HEK293 (cell line): Measurements from ENCODE around the gene PANX1.

Experiments
- CTCF ChIA-PET: fragments of 350-600 bp; formaldehyde crosslinking; extraction: SDS; loops from one replicate; lab custom pipeline; 2021; ENCODE audit warnings: antibody characterized with exemption; lab: Yijun Ruan, JAX
- POLR2A ChIA-PET: fragments of 300-600 bp; formaldehyde crosslinking; extraction: SDS; loops from one replicate; lab custom pipeline; 2020; ENCODE audit warnings: antibody characterized with exemption, inconsistent platforms; lab: Yijun Ruan, JAX
- H3K27ac ChIP-seq: fragments of 200-500 bp; sonication (Bioruptor generic); 2 replicates; pipeline ENCODE4 v1.5.1; 2014; ENCODE audit warnings: low read depth, low read length, control low read depth, inconsistent platforms; ENCODE audit errors: extremely low read depth
- H3K36me3 ChIP-seq, 2 experiments: fragments of 200-500 bp in 1 of 2; sonication (Bioruptor generic) in 1 of 2; 1 replicate in 1 of 2; 2 replicates in 1 of 2; pipeline ENCODE4 v1.5.1; 2014 to 2017; ENCODE audit warnings: inconsistent platforms in 2 of 2, low read length in 2 of 2; ENCODE audit not compliant: control insufficient read depth in 2 of 2, insufficient read depth in 1 of 2
- H3K4me1 ChIP-seq: fragments of 200-500 bp; sonication (Bioruptor generic); 2 replicates; pipeline ENCODE4 v1.5.1; 2014; ENCODE audit warnings: mild to moderate bottlenecking, low read length, inconsistent platforms; ENCODE audit not compliant: control insufficient read depth, insufficient read depth
- H3K4me3 ChIP-seq: 2 replicates; pipeline ENCODE4 v1.5.1; 2011; ENCODE audit warnings: low read depth, mild to moderate bottlenecking, control low read depth, low read length, moderate library complexity
- H3K9me3 ChIP-seq: fragments of 200-500 bp; sonication (Bioruptor generic); 2 replicates; pipeline ENCODE4 v1.5.1; 2014; ENCODE audit warnings: low read depth, low read length, inconsistent platforms; ENCODE audit not compliant: control insufficient read depth, insufficient read depth
- BCL11A ChIP-seq: fragments of 450-650 bp; formaldehyde crosslinking; IDR thresholded peaks from 2 replicates; pipeline ENCODE4 v1.5.1; 2016; ENCODE audit warnings: low read depth, missing biosample characterization, missing genetic modification characterization
- ELK4 ChIP-seq: IDR thresholded peaks from 2 replicates; pipeline ENCODE4 v1.6.1; 2011; ENCODE audit warnings: mild to moderate bottlenecking, low read depth, low read length, borderline replicate concordance
- GLI2 ChIP-seq: fragments of 450-650 bp; formaldehyde crosslinking; IDR thresholded peaks from 2 replicates; pipeline ENCODE4; 2017; ENCODE audit warnings: missing biosample characterization, missing genetic modification characterization, low read depth, borderline replicate concordance
- GLIS1 ChIP-seq: fragments of 450-650 bp; formaldehyde crosslinking; IDR thresholded peaks from 2 replicates; pipeline ENCODE4 v1.5.1; 2016; ENCODE audit warnings: missing biosample characterization, missing genetic modification characterization
- MEIS1 ChIP-seq: sonication (generic); formaldehyde crosslinking; IDR thresholded peaks from 2 replicates; pipeline ENCODE4 v1.8.1; 2022; ENCODE audit warnings: missing genetic modification reagents, mild to moderate bottlenecking, borderline replicate concordance
- SALL2 ChIP-seq: fragments of 450-650 bp; formaldehyde crosslinking; IDR thresholded peaks from 2 replicates; pipeline ENCODE4 v1.5.0; 2017; ENCODE audit warnings: missing biosample characterization, mild to moderate bottlenecking, missing genetic modification characterization, borderline replicate concordance
- ZBTB44 ChIP-seq: fragments of 450-650 bp; IDR thresholded peaks from 2 replicates; pipeline ENCODE4 v1.5.1; 2018; ENCODE audit warnings: missing biosample characterization, mild to moderate bottlenecking, missing genetic modification characterization
- ZNF174 ChIP-seq: fragments of 450-650 bp; formaldehyde crosslinking; IDR thresholded peaks from 2 replicates; pipeline ENCODE4 v1.5.0; 2017; ENCODE audit warnings: missing biosample characterization, mild to moderate bottlenecking, missing genetic modification characterization
- ZNF175 ChIP-seq: fragments of 450-650 bp; formaldehyde crosslinking; IDR thresholded peaks from 2 replicates; pipeline ENCODE4 v1.5.1; 2016; ENCODE audit warnings: missing biosample characterization, missing genetic modification characterization
- ZNF510 ChIP-seq: fragments of 450-650 bp; formaldehyde crosslinking; IDR thresholded peaks from 2 replicates; pipeline ENCODE4 v1.5.1; 2018; ENCODE audit warnings: mild to moderate bottlenecking, missing genetic modification characterization, missing biosample characterization; ENCODE audit not compliant: insufficient replicate concordance
- ZNF530 ChIP-seq: fragments of 450-650 bp; formaldehyde crosslinking; IDR thresholded peaks from 2 replicates; pipeline ENCODE4 v1.5.1; 2016; ENCODE audit warnings: low read depth, missing biosample characterization, missing genetic modification characterization
- ZNF558 ChIP-seq: fragments of 450-650 bp; formaldehyde crosslinking; IDR thresholded peaks from 2 replicates; pipeline ENCODE4 v1.5.1; 2016; ENCODE audit warnings: missing biosample characterization, missing genetic modification characterization
- ZNF580 ChIP-seq: fragments of 450-650 bp; formaldehyde crosslinking; IDR thresholded peaks from 2 replicates; pipeline ENCODE4 v1.5.1; 2016; ENCODE audit warnings: missing biosample characterization, missing genetic modification characterization
- ZNF585B ChIP-seq: fragments of 450-650 bp; formaldehyde crosslinking; IDR thresholded peaks from 2 replicates; pipeline ENCODE4 v1.5.1; 2016; ENCODE audit warnings: missing biosample characterization, missing genetic modification characterization
- ZNF600 ChIP-seq: fragments of 450-650 bp; formaldehyde crosslinking; IDR thresholded peaks from 2 replicates; pipeline ENCODE4 v1.5.1; 2016; ENCODE audit warnings: missing biosample characterization, missing genetic modification characterization
- ZNF621 ChIP-seq: fragments of 450-650 bp; formaldehyde crosslinking; IDR thresholded peaks from 2 replicates; pipeline ENCODE4 v1.5.1; 2017; ENCODE audit warnings: missing biosample characterization, missing genetic modification characterization
- ZNF645 ChIP-seq: fragments of 450-650 bp; formaldehyde crosslinking; IDR thresholded peaks from 2 replicates; pipeline ENCODE4; 2016; ENCODE audit warnings: missing biosample characterization, missing genetic modification characterization
- ZNF707 ChIP-seq: fragments of 450-650 bp; formaldehyde crosslinking; IDR thresholded peaks from 2 replicates; pipeline ENCODE4 v1.5.1; 2016; ENCODE audit warnings: missing biosample characterization, missing genetic modification characterization
- ZNF747 ChIP-seq: fragments of 450-650 bp; formaldehyde crosslinking; IDR thresholded peaks from 2 replicates; pipeline ENCODE4 v1.5.1; 2016; ENCODE audit warnings: missing biosample characterization, missing genetic modification characterization
- ZNF76 ChIP-seq: fragments of 450-650 bp; formaldehyde crosslinking; IDR thresholded peaks from 2 replicates; pipeline ENCODE4; 2016; ENCODE audit warnings: low read depth, missing biosample characterization, missing genetic modification characterization, borderline replicate concordance
- ZNF792 ChIP-seq: fragments of 450-650 bp; formaldehyde crosslinking; IDR thresholded peaks from 2 replicates; pipeline ENCODE4 v1.5.1; 2016; ENCODE audit warnings: missing biosample characterization, missing genetic modification characterization
- ZXDB ChIP-seq: fragments of 450-650 bp; formaldehyde crosslinking; IDR thresholded peaks from 2 replicates; pipeline ENCODE4 v1.5.1; 2016; ENCODE audit warnings: missing biosample characterization, missing genetic modification characterization
- TF ChIP-seq, protein P1 (sequence below): fragments of 450-650 bp; formaldehyde crosslinking; IDR thresholded peaks from 2 replicates; pipeline ENCODE4 v1.5.1; 2017; ENCODE audit warnings: missing biosample characterization, missing genetic modification characterization
- TF ChIP-seq, protein P2 (sequence below): fragments of 450-650 bp; formaldehyde crosslinking; IDR thresholded peaks from 2 replicates; pipeline ENCODE4 v1.5.1; 2016; ENCODE audit warnings: missing biosample characterization, missing genetic modification characterization

PANX1 gene

DNA sequence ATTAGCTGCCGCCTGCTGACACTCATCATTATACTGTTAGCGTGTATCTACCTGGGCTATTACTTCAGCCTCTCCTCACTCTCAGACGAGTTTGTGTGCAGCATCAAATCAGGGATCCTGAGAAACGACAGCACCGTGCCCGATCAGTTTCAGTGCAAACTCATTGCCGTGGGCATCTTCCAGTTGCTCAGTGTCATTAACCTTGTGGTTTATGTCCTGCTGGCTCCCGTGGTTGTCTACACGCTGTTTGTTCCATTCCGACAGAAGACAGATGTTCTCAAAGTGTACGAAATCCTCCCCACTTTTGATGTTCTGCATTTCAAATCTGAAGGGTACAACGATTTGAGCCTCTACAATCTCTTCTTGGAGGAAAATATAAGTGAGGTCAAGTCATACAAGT lies 51.1 kb downstream of the PANX1 start:
- TF ChIP-seq BCL11A (tag by site-specific recombination) (no peak), ZNF558 (tag by site-specific recombination) (no peak), ELK4 (no peak), ZNF174 (no peak), ZNF621 (no peak), ZNF530 (tag by site-specific recombination) (no peak), ZNF76 (no peak), ZNF645 (tag by site-specific recombination) (no peak)
- CTCF ChIA-PET = no interaction called here
- POLR2A ChIA-PET = no interaction called here
- Histone ChIP-seq H3K4me3 (no peak overlapping the region), H3K27ac (no peak overlapping the region), H3K4me1 (no peaks in the 10 kb centered on the region), H3K9me3 (no peaks in the 10 kb centered on the region), H3K36me3 (peaks cover 0 to 33% of the 10 kb centered on the region in 2 experiments; a peak in 1 of 3 replicates)

- peaks cover 0 to 33% of the 10 kb centered on the region in 2 experiments; a peak in 1 of 3 replicates for H3K36me3 ChIP-seq
- TF ChIP-seq SALL2 (no peak), GLIS1 (no peak), ZXDB (tag by site-specific recombination) (no peak), ZNF600 (no peak), ZNF645 (tag by site-specific recombination) (no peak), ZBTB44 (tag by site-specific recombination) (no peak), ZNF175 (tag by site-specific recombination) (no peak), ZNF585B (tag by site-specific recombination) (no peak), ZNF510 (no peak), MEIS1 (no peak), ZNF792 (no peak), GLI2 (no peak), ZNF707 (tag by site-specific recombination) (no peak), ZNF747 (no peak), ZNF580 (tag by site-specific recombination) (no peak)
- TF ChIP-seq, protein P1, sequence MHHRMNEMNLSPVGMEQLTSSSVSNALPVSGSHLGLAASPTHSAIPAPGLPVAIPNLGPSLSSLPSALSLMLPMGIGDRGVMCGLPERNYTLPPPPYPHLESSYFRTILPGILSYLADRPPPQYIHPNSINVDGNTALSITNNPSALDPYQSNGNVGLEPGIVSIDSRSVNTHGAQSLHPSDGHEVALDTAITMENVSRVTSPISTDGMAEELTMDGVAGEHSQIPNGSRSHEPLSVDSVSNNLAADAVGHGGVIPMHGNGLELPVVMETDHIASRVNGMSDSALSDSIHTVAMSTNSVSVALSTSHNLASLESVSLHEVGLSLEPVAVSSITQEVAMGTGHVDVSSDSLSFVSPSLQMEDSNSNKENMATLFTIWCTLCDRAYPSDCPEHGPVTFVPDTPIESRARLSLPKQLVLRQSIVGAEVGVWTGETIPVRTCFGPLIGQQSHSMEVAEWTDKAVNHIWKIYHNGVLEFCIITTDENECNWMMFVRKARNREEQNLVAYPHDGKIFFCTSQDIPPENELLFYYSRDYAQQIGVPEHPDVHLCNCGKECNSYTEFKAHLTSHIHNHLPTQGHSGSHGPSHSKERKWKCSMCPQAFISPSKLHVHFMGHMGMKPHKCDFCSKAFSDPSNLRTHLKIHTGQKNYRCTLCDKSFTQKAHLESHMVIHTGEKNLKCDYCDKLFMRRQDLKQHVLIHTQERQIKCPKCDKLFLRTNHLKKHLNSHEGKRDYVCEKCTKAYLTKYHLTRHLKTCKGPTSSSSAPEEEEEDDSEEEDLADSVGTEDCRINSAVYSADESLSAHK (tag by site-specific recombination) = no peak
- TF ChIP-seq, protein P2, sequence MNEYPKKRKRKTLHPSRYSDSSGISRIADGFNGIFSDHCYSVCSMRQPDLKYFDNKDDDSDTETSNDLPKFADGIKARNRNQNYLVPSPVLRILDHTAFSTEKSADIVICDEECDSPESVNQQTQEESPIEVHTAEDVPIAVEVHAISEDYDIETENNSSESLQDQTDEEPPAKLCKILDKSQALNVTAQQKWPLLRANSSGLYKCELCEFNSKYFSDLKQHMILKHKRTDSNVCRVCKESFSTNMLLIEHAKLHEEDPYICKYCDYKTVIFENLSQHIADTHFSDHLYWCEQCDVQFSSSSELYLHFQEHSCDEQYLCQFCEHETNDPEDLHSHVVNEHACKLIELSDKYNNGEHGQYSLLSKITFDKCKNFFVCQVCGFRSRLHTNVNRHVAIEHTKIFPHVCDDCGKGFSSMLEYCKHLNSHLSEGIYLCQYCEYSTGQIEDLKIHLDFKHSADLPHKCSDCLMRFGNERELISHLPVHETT = no peak
- H3K4me1 ChIP-seq = no peaks in the 10 kb centered on the region
- no peak overlapping the region for H3K27ac ChIP-seq
- POLR2A ChIA-PET = no interaction called here
- CTCF ChIA-PET = interaction anchor here (3.7 to 4.2 kb wide), 3 partner anchors 9 to 286 kb away, joined by 23 to 28 read pairs (median 26); no protein-coding TSS in a partner anchor
- no peaks in the 10 kb centered on the region for H3K9me3 ChIP-seq
- no peak overlapping the region for H3K4me3 ChIP-seq
Observed at GRCh38 chr11:94181526-94181925, 52.9 kb downstream of the PANX1 start.
